K562 (cell line): ENCODE results near the gene C15orf62. TPM values are rescaled to one million over a fixed set of nuclear protein-coding genes. Genes with fewer than 3 reads are reported as not detected.

Experiments used
- ATAC-seq: fragments of 200-7000 bp; cut with Tn5 transposase; 3 replicates; pipeline ENCODE4 v1.9.1; 2020; ENCODE audit warnings: moderate library complexity
- BruUV-seq: library from RNA; stranded (reverse); fragments of 400-500 nt; replicated peaks from 2 replicates; lab custom pipeline; 2021; lab: Mats Ljungman, UMichigan
- CTCF ChIA-PET: fragments of 300-600 bp; formaldehyde crosslinking; extraction: SDS; loops from one replicate; lab custom pipeline; 2021; ENCODE audit warnings: low intra/inter-chr PET ratio; lab: Yijun Ruan, JAX
- POLR2A ChIA-PET: fragments of 300-600, 350-650 bp; sonication (Branson Sonifier 250); formaldehyde crosslinking; extraction: SDS; loops from one replicate; lab custom pipeline; 2021; ENCODE audit warnings: antibody characterized with exemption, inconsistent platforms; lab: Yijun Ruan, JAX
- DNase-seq, 4 experiments: peaks; one replicate each; pipeline versions ENCODE4 v3.0.0 to v3.0.0-alpha.2; 2011 to 2018; ENCODE audit warnings: low spot score in 3 of 4, mixed read lengths in 3 of 4; ENCODE audit errors: extremely low read depth in 1 of 4
- FAIRE-seq: peaks from 2 replicates; lab custom pipeline; 2011; peaks lifted over from hg19 to GRCh38; lab: Jason Lieb, UNC
- H2AFZ ChIP-seq: 2 replicates; pipeline ENCODE4 v1.6.0; 2011; ENCODE audit warnings: low read depth, low read length, control low read depth, inconsistent platforms
- H3K27ac ChIP-seq: fragments of 200-600 bp; 3 replicates; pipeline ENCODE4 v1.8.0; 2011; ENCODE audit warnings: low read depth, mild to moderate bottlenecking, control low read depth, inconsistent platforms, low read length, moderate library complexity, mixed read lengths; ENCODE audit errors: extremely low read depth
- H3K27me3 ChIP-seq, 2 experiments: fragments of 300-600 bp in 1 of 2; 2 replicates in 1 of 2; 3 replicates in 1 of 2; pipeline versions ENCODE4 v1.6.0 to v1.8.0; 2011; ENCODE audit warnings: inconsistent platforms in 2 of 2, low read length in 2 of 2, mild to moderate bottlenecking in 1 of 2, mixed read lengths in 1 of 2, moderate library complexity in 1 of 2; ENCODE audit not compliant: control insufficient read depth in 2 of 2, insufficient read depth in 2 of 2
- H3K36me3 ChIP-seq: fragments of 300-600 bp; 3 replicates; pipeline ENCODE4 v1.8.0; 2011; ENCODE audit warnings: mild to moderate bottlenecking, low read length, inconsistent platforms; ENCODE audit not compliant: control insufficient read depth, insufficient read depth
- H3K4me1 ChIP-seq, 2 experiments: fragments of 200-600 bp in 1 of 2; replicated peaks in 1 of 2; 2 replicates in 1 of 2; 3 replicates in 1 of 2; pipeline versions ENCODE4 v1.5.1 to v1.8.0; 2011; ENCODE audit warnings: inconsistent platforms in 2 of 2, low read length in 2 of 2, mild to moderate bottlenecking in 1 of 2, mixed read lengths in 1 of 2, moderate library complexity in 1 of 2; ENCODE audit not compliant: control insufficient read depth in 2 of 2, insufficient read depth in 2 of 2
- H3K4me2 ChIP-seq: 2 replicates; pipeline ENCODE4 v1.6.1; 2011; ENCODE audit warnings: low read length, control low read depth, inconsistent platforms, mixed read lengths; ENCODE audit not compliant: insufficient read depth
- H3K4me3 ChIP-seq: fragments of 200-600 bp; sonication (generic), shearing (Covaris generic); 2 replicates; pipeline ENCODE4 v1.5.1; 2016; ENCODE audit warnings: control low read depth, inconsistent platforms
- H3K79me2 ChIP-seq: fragments of 200-600 bp; 3 replicates; pipeline ENCODE4 v1.8.0; 2011; ENCODE audit warnings: low read length, inconsistent platforms; ENCODE audit not compliant: control insufficient read depth, insufficient read depth
- H3K9ac ChIP-seq, 2 experiments: 2 replicates each; pipeline versions ENCODE4 v1.6.0 to v1.6.1; 2011; ENCODE audit warnings: low read depth in 2 of 2, low read length in 2 of 2, control low read depth in 1 of 2, inconsistent platforms in 1 of 2, mild to moderate bottlenecking in 1 of 2, mixed read lengths in 1 of 2; ENCODE audit not compliant: insufficient read depth in 1 of 2
- H3K9me1 ChIP-seq: one replicate; pipeline ENCODE4 v1.6.0; 2011; ENCODE audit warnings: inconsistent platforms, mild to moderate bottlenecking, low read length, moderate library complexity; ENCODE audit not compliant: control insufficient read depth, insufficient read depth
- H3K9me3 ChIP-seq: replicated peaks from 2 replicates; pipeline ENCODE4 v1.5.1; 2011; ENCODE audit warnings: low read depth, low read length, inconsistent platforms; ENCODE audit not compliant: control insufficient read depth, insufficient read depth
- H4K20me1 ChIP-seq: replicated peaks from 2 replicates; pipeline ENCODE4 v1.6.1; 2011; ENCODE audit warnings: low read length, inconsistent platforms, mixed read lengths; ENCODE audit not compliant: control insufficient read depth, insufficient read depth
- GTF2F1 ChIP-seq: IDR thresholded peaks from 2 replicates; pipeline ENCODE4 v1.6.1; 2011; ENCODE audit warnings: low read depth, low read length, improper control_type of control experiment
- HMGN3 ChIP-seq: IDR thresholded peaks from 2 replicates; pipeline ENCODE4 v1.6.1; 2011; ENCODE audit warnings: borderline replicate concordance, low read depth, mild to moderate bottlenecking, mixed read lengths, low read length; ENCODE audit not compliant: insufficient read length; ENCODE audit errors: extremely low read depth
- KDM4B ChIP-seq, 2 experiments: fragments of 450-650 bp in 1 of 2; sonication (generic) in 1 of 2; IDR thresholded peaks; 2 replicates each; pipeline ENCODE4 v1.6.1; 2016 to 2017; ENCODE audit warnings: borderline replicate concordance in 2 of 2, antibody characterized with exemption in 1 of 2, low read depth in 1 of 2, mild to moderate bottlenecking in 1 of 2
- PHTF2 ChIP-seq: fragments of 250-450 bp; sonication (Bioruptor Pico); IDR thresholded peaks from 2 replicates; pipeline ENCODE4 v1.5.0; 2021; ENCODE audit warnings: mild to moderate bottlenecking
- WGBS: fragments of 100-300 bp; shearing (Covaris generic); methylation state at CpG from one replicate; pipeline ENCODE4 v1.1.6; 2016; ENCODE audit warnings: low coverage, mixed read lengths; ENCODE audit not compliant: insufficient coverage; ENCODE audit errors: missing lambda C conversion rate; 5-methylcytosine and 5-hydroxymethylcytosine counted together
- in situ Hi-C: fragments of 300-500 bp; cut with MboI; formaldehyde crosslinking; loops from 4 replicates; pipeline ENCODE4 v1.15.0; 2018; ENCODE audit warnings: inconsistent platforms, mixed read lengths
- intact Hi-C: fragments of 100-400 bp; cut with micrococcal nuclease; formaldehyde crosslinking; loops from 2 replicates; pipeline ENCODE4 v1.14.2; 2022
- polyA plus RNA-seq, 8 experiments: library from polyadenylated mRNA; depleted of rRNA in 4 of 8; stranded (reverse) in 5 of 8; unstranded in 3 of 8; fragments of >200 nt; fragmentation: Nextera tagmentation in 2 of 8; fragmentation: Illumina TruSeq in 1 of 8; extraction: Ambion mirVana in 2 of 8; extraction: Trizol in 1 of 8; gene quantifications; 2 replicates each; pipeline versions ENCODE4 v1.2.1 to v1.2.3, GENCODE V29; 2011 to 2014; ENCODE audit warnings: inconsistent platforms in 1 of 8, missing spikeins in 1 of 8
- total RNA-seq, 7 experiments: library from RNA; depleted of rRNA in 6 of 7; stranded (reverse); fragments of >200 nt in 6 of 7; fragmentation: Illumina TruSeq in 2 of 7; extraction: Trizol in 2 of 7; gene quantifications; 2 replicates each; pipeline versions ENCODE4 v1.2.1 to v1.2.3, GENCODE V29; 2011 to 2021; ENCODE audit warnings: low replicate concordance in 1 of 7
- TF ChIP-seq, protein P1 (sequence below): IDR thresholded peaks from 2 replicates; pipeline ENCODE4 v1.6.1; 2011; ENCODE audit warnings: borderline replicate concordance, low read depth, mild to moderate bottlenecking, moderate library complexity, low read length; ENCODE audit not compliant: insufficient read depth, poor library complexity, severe bottlenecking
- TF ChIP-seq, protein P2 (sequence below), 2 experiments: fragments of 450-650 bp; formaldehyde crosslinking in 1 of 2; IDR thresholded peaks; 2 replicates each; pipeline versions ENCODE4 v1.4.0 to v1.6.1; 2014 to 2020; ENCODE audit warnings: mild to moderate bottlenecking in 2 of 2, borderline replicate concordance in 1 of 2, low read depth in 1 of 2
- TF ChIP-seq, protein P3 (sequence below): fragments of 250-450 bp; sonication (Bioruptor Pico); IDR thresholded peaks from 2 replicates; pipeline ENCODE4 v1.8.0; 2021; ENCODE audit warnings: mild to moderate bottlenecking, moderate library complexity

C15orf62 gene
- total and polyA plus RNA-seq, 9 of the 15 experiments (the other 6 are each of a cell fraction or from before 2014, with no cell fraction given), result 0.01 to 0.76 (median 0.30) TPM; not detected in 1

DNA sequence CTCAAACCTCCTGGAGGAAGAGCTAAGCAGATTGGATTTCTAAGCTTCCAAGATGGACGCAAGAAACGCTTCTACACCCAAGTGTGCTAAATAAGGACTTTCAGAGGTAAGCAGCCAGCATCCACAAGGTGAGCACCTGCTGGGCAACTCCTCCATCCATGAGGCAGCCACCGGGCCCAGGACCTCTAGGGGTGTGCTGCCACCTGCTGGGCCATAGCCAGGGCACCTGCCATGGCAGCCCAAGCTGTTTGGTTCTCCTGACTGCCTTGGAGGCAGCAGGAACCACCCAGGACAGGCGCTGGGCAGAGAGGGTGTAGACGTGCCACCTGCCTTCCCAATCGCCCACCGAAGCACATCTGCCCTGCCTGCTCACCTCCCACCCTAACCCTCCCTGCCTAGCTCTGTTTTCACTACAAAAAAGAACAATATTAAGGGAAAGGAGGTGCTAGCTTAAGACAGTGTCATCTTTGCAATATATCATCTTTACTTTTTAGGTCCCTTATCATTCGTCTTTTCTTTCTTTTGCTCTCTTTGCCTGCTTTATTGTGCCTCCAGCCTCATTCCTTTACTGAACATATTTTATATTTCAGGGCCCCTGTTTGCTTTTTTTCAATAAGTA lies 12.9 kb downstream of the C15orf62 start:
- H3K4me2 ChIP-seq, result no peak overlapping the region
- DNase-seq, result peak; percentile 40 to 70 (median 58)
- no peak for FAIRE-seq
- H3K9me1 ChIP-seq, result no peaks in the 10 kb centered on the region
- H3K9me3 ChIP-seq, result no peaks in the 10 kb centered on the region
- in situ Hi-C loops, result no loop called here
- peaks cover 3 to 4% of the 10 kb centered on the region in 2 experiments; a peak in 2 of 5 replicates for H3K4me1 ChIP-seq
- no peak overlapping the region for H2AFZ ChIP-seq
- no peak overlapping the region for H3K4me3 ChIP-seq
- intact Hi-C loops, result loop anchor here (2.0 to 10.0 kb wide), 3 partner anchors 36 to 268 kb away; no protein-coding TSS in a partner anchor
- H3K79me2 ChIP-seq, result no peaks in the 10 kb centered on the region; the same call in 2 of the 3 replicates
- peaks cover 24% of the 10 kb centered on the region; the same call in 2 of the 3 replicates for H3K36me3 ChIP-seq
- peak overlapping the region in 1 of 2 experiments; percentile 54; a peak in 1 of 4 replicates for H3K9ac ChIP-seq
- ChIA-PET CTCF (interaction anchor here (0.6 to 1.9 kb wide), 8 partner anchors 24 to 263 kb away, joined by 3 to 17 read pairs (median 6); no protein-coding TSS in a partner anchor), POLR2A (interaction anchor here (0.5 to 1.5 kb wide), 8 partner anchors 10 to 88 kb away, joined by 3 to 9 read pairs (median 4); partner anchors contain the start of genes C15orf62, DNAJC17, GCHFR and RAD51)
- no TSS peak for BruUV-seq
- H3K27me3 ChIP-seq, result no peaks in the 10 kb centered on the region
- no peaks in the 10 kb centered on the region for H4K20me1 ChIP-seq
- WGBS, result 26% methylated on average over 8 of the region's 8 CpGs
- peak; percentile 99 for ATAC-seq
- H3K27ac ChIP-seq, result no peak overlapping the region
- TF ChIP-seq, protein P1, sequence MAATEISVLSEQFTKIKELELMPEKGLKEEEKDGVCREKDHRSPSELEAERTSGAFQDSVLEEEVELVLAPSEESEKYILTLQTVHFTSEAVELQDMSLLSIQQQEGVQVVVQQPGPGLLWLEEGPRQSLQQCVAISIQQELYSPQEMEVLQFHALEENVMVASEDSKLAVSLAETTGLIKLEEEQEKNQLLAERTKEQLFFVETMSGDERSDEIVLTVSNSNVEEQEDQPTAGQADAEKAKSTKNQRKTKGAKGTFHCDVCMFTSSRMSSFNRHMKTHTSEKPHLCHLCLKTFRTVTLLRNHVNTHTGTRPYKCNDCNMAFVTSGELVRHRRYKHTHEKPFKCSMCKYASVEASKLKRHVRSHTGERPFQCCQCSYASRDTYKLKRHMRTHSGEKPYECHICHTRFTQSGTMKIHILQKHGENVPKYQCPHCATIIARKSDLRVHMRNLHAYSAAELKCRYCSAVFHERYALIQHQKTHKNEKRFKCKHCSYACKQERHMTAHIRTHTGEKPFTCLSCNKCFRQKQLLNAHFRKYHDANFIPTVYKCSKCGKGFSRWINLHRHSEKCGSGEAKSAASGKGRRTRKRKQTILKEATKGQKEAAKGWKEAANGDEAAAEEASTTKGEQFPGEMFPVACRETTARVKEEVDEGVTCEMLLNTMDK, result peak; percentile 85
- TF ChIP-seq KDM4B (IDR thresholded peaks at IDR 0.05; ENCODE audit: borderline replicate concordance in 2 of 2, low read depth in 1 of 2) (peak in 1 of 2 experiments; percentile 40; a peak in 1 of 4 replicates), HMGN3 (no peak), GTF2F1 (no peak), PHTF2 (CRISPR knock-in tag) (no peak)
- TF ChIP-seq, protein P2, sequence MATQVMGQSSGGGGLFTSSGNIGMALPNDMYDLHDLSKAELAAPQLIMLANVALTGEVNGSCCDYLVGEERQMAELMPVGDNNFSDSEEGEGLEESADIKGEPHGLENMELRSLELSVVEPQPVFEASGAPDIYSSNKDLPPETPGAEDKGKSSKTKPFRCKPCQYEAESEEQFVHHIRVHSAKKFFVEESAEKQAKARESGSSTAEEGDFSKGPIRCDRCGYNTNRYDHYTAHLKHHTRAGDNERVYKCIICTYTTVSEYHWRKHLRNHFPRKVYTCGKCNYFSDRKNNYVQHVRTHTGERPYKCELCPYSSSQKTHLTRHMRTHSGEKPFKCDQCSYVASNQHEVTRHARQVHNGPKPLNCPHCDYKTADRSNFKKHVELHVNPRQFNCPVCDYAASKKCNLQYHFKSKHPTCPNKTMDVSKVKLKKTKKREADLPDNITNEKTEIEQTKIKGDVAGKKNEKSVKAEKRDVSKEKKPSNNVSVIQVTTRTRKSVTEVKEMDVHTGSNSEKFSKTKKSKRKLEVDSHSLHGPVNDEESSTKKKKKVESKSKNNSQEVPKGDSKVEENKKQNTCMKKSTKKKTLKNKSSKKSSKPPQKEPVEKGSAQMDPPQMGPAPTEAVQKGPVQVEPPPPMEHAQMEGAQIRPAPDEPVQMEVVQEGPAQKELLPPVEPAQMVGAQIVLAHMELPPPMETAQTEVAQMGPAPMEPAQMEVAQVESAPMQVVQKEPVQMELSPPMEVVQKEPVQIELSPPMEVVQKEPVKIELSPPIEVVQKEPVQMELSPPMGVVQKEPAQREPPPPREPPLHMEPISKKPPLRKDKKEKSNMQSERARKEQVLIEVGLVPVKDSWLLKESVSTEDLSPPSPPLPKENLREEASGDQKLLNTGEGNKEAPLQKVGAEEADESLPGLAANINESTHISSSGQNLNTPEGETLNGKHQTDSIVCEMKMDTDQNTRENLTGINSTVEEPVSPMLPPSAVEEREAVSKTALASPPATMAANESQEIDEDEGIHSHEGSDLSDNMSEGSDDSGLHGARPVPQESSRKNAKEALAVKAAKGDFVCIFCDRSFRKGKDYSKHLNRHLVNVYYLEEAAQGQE (IDR thresholded peaks at IDR 0.05; ENCODE audit: borderline replicate concordance), result peak; percentile 90
- TF ChIP-seq, protein P2 (CRISPR knock-in tag; IDR thresholded peaks at IDR 0.05; ENCODE audit: low read depth), result no peak
- TF ChIP-seq, protein P3, sequence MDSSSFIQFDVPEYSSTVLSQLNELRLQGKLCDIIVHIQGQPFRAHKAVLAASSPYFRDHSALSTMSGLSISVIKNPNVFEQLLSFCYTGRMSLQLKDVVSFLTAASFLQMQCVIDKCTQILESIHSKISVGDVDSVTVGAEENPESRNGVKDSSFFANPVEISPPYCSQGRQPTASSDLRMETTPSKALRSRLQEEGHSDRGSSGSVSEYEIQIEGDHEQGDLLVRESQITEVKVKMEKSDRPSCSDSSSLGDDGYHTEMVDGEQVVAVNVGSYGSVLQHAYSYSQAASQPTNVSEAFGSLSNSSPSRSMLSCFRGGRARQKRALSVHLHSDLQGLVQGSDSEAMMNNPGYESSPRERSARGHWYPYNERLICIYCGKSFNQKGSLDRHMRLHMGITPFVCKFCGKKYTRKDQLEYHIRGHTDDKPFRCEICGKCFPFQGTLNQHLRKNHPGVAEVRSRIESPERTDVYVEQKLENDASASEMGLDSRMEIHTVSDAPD (CRISPR knock-in tag), result no peak
